ENCODE measurements around the gene CFTR. TPM values are rescaled to one million over a fixed set of nuclear protein-coding genes. Genes with fewer than 3 reads are reported as not detected.

The CFTR gene
- total RNA-seq, 1 donor: not detected

DNA sequence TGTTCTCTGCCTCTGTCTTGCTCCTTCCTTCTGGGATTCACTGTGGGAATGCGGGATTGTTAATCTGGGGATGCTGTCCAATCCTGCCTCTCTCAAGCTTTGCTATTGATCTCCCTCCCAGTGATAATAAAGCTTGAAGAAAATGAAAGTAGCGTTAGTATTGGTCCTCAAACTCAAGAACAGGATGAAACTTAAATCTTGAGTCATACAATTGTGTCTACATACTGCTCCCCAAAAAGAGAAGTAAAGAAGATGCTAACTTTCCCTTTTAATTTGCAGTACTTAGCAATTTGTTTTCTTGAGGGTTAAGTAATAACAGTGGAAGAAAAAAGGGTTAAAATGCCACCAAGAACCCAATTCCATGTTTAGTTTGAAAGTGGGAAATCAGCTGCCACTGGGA is 13.6 kb downstream of the CFTR start:
- Histone ChIP-seq H2AFZ (ENCODE audit: low read length) (no peak overlapping the region), H3K27me3 (ENCODE audit: insufficient read depth, low read length) (no peaks in the 10 kb centered on the region), H4K20me1 (ENCODE audit: insufficient read depth, low read length) (no peaks in the 10 kb centered on the region), H3K36me3 (ENCODE audit: insufficient read depth, low read length) (no peaks in the 10 kb centered on the region), H3K79me2 (ENCODE audit: insufficient read depth, low read length) (no peaks in the 10 kb centered on the region), H3K27ac (ENCODE audit: low read depth, low read length) (no peak overlapping the region), H3K4me3 (ENCODE audit: insufficient read depth, low read length) (no peak overlapping the region), H3K4me1 (ENCODE audit: insufficient read depth, low read length) (no peaks in the 10 kb centered on the region), H3K9me3 (ENCODE audit: low read depth, low read length) (no peaks in the 10 kb centered on the region), H3K4me2 (ENCODE audit: insufficient read depth, low read length) (no peak overlapping the region)
- no peak for DNase-seq (ENCODE audit: insufficient read length, low spot score, missing footprints)
- TF ChIP-seq, protein P1, sequence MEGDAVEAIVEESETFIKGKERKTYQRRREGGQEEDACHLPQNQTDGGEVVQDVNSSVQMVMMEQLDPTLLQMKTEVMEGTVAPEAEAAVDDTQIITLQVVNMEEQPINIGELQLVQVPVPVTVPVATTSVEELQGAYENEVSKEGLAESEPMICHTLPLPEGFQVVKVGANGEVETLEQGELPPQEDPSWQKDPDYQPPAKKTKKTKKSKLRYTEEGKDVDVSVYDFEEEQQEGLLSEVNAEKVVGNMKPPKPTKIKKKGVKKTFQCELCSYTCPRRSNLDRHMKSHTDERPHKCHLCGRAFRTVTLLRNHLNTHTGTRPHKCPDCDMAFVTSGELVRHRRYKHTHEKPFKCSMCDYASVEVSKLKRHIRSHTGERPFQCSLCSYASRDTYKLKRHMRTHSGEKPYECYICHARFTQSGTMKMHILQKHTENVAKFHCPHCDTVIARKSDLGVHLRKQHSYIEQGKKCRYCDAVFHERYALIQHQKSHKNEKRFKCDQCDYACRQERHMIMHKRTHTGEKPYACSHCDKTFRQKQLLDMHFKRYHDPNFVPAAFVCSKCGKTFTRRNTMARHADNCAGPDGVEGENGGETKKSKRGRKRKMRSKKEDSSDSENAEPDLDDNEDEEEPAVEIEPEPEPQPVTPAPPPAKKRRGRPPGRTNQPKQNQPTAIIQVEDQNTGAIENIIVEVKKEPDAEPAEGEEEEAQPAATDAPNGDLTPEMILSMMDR (IDR thresholded peaks at IDR 0.05; ENCODE audit: extremely low read depth, low read depth, low read length): no peak

GRCh38 chr7:117495308-117495707 is 15.5 kb downstream of the CFTR start:
- Histone ChIP-seq H3K36me3 (ENCODE audit: insufficient read depth, low read length) (no peaks in the 10 kb centered on the region), H3K4me1 (ENCODE audit: insufficient read depth, low read length) (no peaks in the 10 kb centered on the region), H4K20me1 (ENCODE audit: insufficient read depth, low read length) (no peaks in the 10 kb centered on the region), H2AFZ (ENCODE audit: low read length) (no peak overlapping the region), H3K4me2 (ENCODE audit: insufficient read depth, low read length) (no peak overlapping the region), H3K9me3 (ENCODE audit: low read depth, low read length) (no peaks in the 10 kb centered on the region), H3K27me3 (ENCODE audit: insufficient read depth, low read length) (no peaks in the 10 kb centered on the region), H3K4me3 (ENCODE audit: insufficient read depth, low read length) (no peak overlapping the region), H3K27ac (ENCODE audit: low read depth, low read length) (no peak overlapping the region), H3K79me2 (ENCODE audit: insufficient read depth, low read length) (no peaks in the 10 kb centered on the region)
- TF ChIP-seq, protein P1 (IDR thresholded peaks at IDR 0.05; ENCODE audit: extremely low read depth, low read depth, low read length): no peak
- no peak for DNase-seq (ENCODE audit: insufficient read length, low spot score, missing footprints)

GRCh38 chr7:117502331-117502730 is 22.5 kb downstream of the CFTR start:
- no peaks in the 10 kb centered on the region for H3K27me3 ChIP-seq (ENCODE audit: insufficient read depth, low read length)
- no peaks in the 10 kb centered on the region for H3K4me1 ChIP-seq (ENCODE audit: insufficient read depth, low read length)
- no peaks in the 10 kb centered on the region for H3K9me3 ChIP-seq (ENCODE audit: low read depth, low read length)
- DNase-seq (ENCODE audit: insufficient read length, low spot score, missing footprints): no peak
- no peaks in the 10 kb centered on the region for H3K36me3 ChIP-seq (ENCODE audit: insufficient read depth, low read length)
- no peak overlapping the region for H3K4me3 ChIP-seq (ENCODE audit: insufficient read depth, low read length)
- no peak overlapping the region for H3K27ac ChIP-seq (ENCODE audit: low read depth, low read length)
- no peaks in the 10 kb centered on the region for H3K79me2 ChIP-seq (ENCODE audit: insufficient read depth, low read length)
- TF ChIP-seq, protein P1 (IDR thresholded peaks at IDR 0.05; ENCODE audit: extremely low read depth, low read depth, low read length): no peak
- H3K4me2 ChIP-seq (ENCODE audit: insufficient read depth, low read length): no peak overlapping the region
- no peaks in the 10 kb centered on the region for H4K20me1 ChIP-seq (ENCODE audit: insufficient read depth, low read length)
- no peak overlapping the region for H2AFZ ChIP-seq (ENCODE audit: low read length)

GRCh38 chr7:117505238-117505637 is 25.4 kb downstream of the CFTR start:
- Histone ChIP-seq H3K9me3 (ENCODE audit: low read depth, low read length) (no peaks in the 10 kb centered on the region), H3K4me3 (ENCODE audit: insufficient read depth, low read length) (no peak overlapping the region), H3K4me1 (ENCODE audit: insufficient read depth, low read length) (no peaks in the 10 kb centered on the region), H3K27me3 (ENCODE audit: insufficient read depth, low read length) (no peaks in the 10 kb centered on the region), H2AFZ (ENCODE audit: low read length) (no peak overlapping the region), H3K27ac (ENCODE audit: low read depth, low read length) (no peak overlapping the region), H4K20me1 (ENCODE audit: insufficient read depth, low read length) (no peaks in the 10 kb centered on the region), H3K36me3 (ENCODE audit: insufficient read depth, low read length) (no peaks in the 10 kb centered on the region), H3K79me2 (ENCODE audit: insufficient read depth, low read length) (no peaks in the 10 kb centered on the region), H3K4me2 (ENCODE audit: insufficient read depth, low read length) (no peak overlapping the region)
- TF ChIP-seq, protein P1 (IDR thresholded peaks at IDR 0.05; ENCODE audit: extremely low read depth, low read depth, low read length): no peak
- DNase-seq (ENCODE audit: insufficient read length, low spot score, missing footprints): no peak
